Liver (tissue), 9 donors: ENCODE measurements around the gene FAM117A. TPM values are rescaled to one million over a fixed set of nuclear protein-coding genes. Genes with fewer than 3 reads are reported as not detected.

Experiments used
- DNase-seq: peaks from one replicate; pipeline ENCODE4 v3.0.0-alpha.2; 2017; ENCODE audit warnings: low spot score
- H3K27ac ChIP-seq, 2 donors: one replicate each; pipeline ENCODE4 v1.7.0; 2013; ENCODE audit warnings: inconsistent platforms in 2 of 2, low read length in 2 of 2, control low read depth in 1 of 2, low read depth in 1 of 2, mild to moderate bottlenecking in 1 of 2
- H3K27me3 ChIP-seq, 4 donors: one replicate each; pipeline versions ENCODE4 v1.6.1 to v1.7.0; 2013; ENCODE audit warnings: low read length in 3 of 4, inconsistent platforms in 1 of 4, mild to moderate bottlenecking in 1 of 4, moderate library complexity in 1 of 4; ENCODE audit not compliant: control insufficient read depth in 4 of 4, insufficient read depth in 4 of 4
- H3K36me3 ChIP-seq, 4 donors: one replicate each; pipeline versions ENCODE4 v1.6.1 to v1.7.0; 2013; ENCODE audit warnings: low read length in 3 of 4, mild to moderate bottlenecking in 3 of 4, low read depth in 1 of 4, moderate library complexity in 1 of 4; ENCODE audit not compliant: control insufficient read depth in 4 of 4, insufficient read depth in 3 of 4
- H3K4me1 ChIP-seq, 4 donors: one replicate each; pipeline versions ENCODE4 v1.6.1 to v1.7.0; 2013; ENCODE audit warnings: low read length in 3 of 4, mild to moderate bottlenecking in 3 of 4, moderate library complexity in 1 of 4; ENCODE audit not compliant: control insufficient read depth in 4 of 4, insufficient read depth in 4 of 4
- H3K4me3 ChIP-seq, 3 donors: one replicate each; pipeline versions ENCODE4 v1.6.1 to v1.7.0; 2013; ENCODE audit warnings: low read length in 3 of 3, control low read depth in 1 of 3, low read depth in 1 of 3, mild to moderate bottlenecking in 1 of 3
- H3K9ac ChIP-seq, 2 donors: one replicate each; pipeline ENCODE4 v1.7.0; 2013; ENCODE audit warnings: low read length in 2 of 2, mild to moderate bottlenecking in 2 of 2, moderate library complexity in 2 of 2, control low read depth in 1 of 2, low read depth in 1 of 2
- H3K9me3 ChIP-seq, 4 donors: one replicate each; pipeline versions ENCODE4 v1.6.1 to v1.7.0; 2013; ENCODE audit warnings: low read length in 3 of 4; ENCODE audit not compliant: control insufficient read depth in 4 of 4
- CTCF ChIP-seq: fragments of 150-350 bp; IDR thresholded peaks from 2 replicates; pipeline ENCODE4 v1.5.1; 2017; ENCODE audit warnings: improper control_type of control experiment, low read depth, low read length; ENCODE audit not compliant: missing input control
- EGR1 ChIP-seq, 2 donors: IDR thresholded peaks; 2 replicates each; pipeline ENCODE4 v1.6.1; 2016 to 2018; ENCODE audit warnings: antibody characterized with exemption in 2 of 2, low read depth in 2 of 2
- FOXA1 ChIP-seq: IDR thresholded peaks from 2 replicates; pipeline ENCODE4 v1.6.1; 2016; ENCODE audit warnings: antibody characterized with exemption
- FOXA2 ChIP-seq: IDR thresholded peaks from 2 replicates; pipeline ENCODE4 v1.6.1; 2016; ENCODE audit warnings: antibody characterized with exemption
- GABPA ChIP-seq, 2 donors: IDR thresholded peaks in 1 of 2; conservative IDR thresholded peaks in 1 of 2; 2 replicates each; pipeline ENCODE4 v1.6.1; 2016; ENCODE audit warnings: antibody characterized with exemption in 2 of 2, mild to moderate bottlenecking in 1 of 2, moderate library complexity in 1 of 2
- HNF4G ChIP-seq: IDR thresholded peaks from 2 replicates; pipeline ENCODE4 v1.6.1; 2016; ENCODE audit warnings: antibody characterized with exemption
- RAD21 ChIP-seq, 2 donors: IDR thresholded peaks; 2 replicates each; pipeline ENCODE4 v1.6.1; 2016; ENCODE audit warnings: antibody characterized with exemption in 2 of 2, mild to moderate bottlenecking in 2 of 2
- SP1 ChIP-seq: IDR thresholded peaks from 2 replicates; pipeline ENCODE4 v1.6.1; 2018; ENCODE audit warnings: antibody characterized with exemption, mild to moderate bottlenecking
- YY1 ChIP-seq: IDR thresholded peaks from 2 replicates; pipeline ENCODE4 v1.6.1; 2016; ENCODE audit warnings: antibody characterized with exemption, mild to moderate bottlenecking
- ZBTB33 ChIP-seq: IDR thresholded peaks from 2 replicates; pipeline ENCODE4 v1.6.1; 2016; ENCODE audit warnings: antibody characterized with exemption
- WGBS: extraction: QIAGEN DNeasy Blood & Tissue Kit; methylation state at CpG from one replicate; pipeline ENCODE4 v1.1.7; 2013; 5-methylcytosine and 5-hydroxymethylcytosine counted together
- polyA plus RNA-seq, 2 donors: library from polyadenylated mRNA; stranded (reverse) in 1 of 2; unstranded in 1 of 2; fragments of 200-250 nt in 1 of 2; fragments of >200 nt in 1 of 2; fragmentation: Nextera tagmentation in 1 of 2; extraction: Ambion mirVana in 1 of 2; gene quantifications; one replicate each; pipeline versions ENCODE4 v1.2.1 to v1.2.3, GENCODE V29; 2013 to 2015
- total RNA-seq, 2 donors: library from RNA; depleted of rRNA; stranded (reverse); fragments of >200 nt; gene quantifications; one replicate each; pipeline ENCODE4 v1.2.3, GENCODE V29; 2014
- TF ChIP-seq, protein P1 (sequence below): IDR thresholded peaks from 2 replicates; pipeline ENCODE4 v1.6.1; 2016; ENCODE audit warnings: antibody characterized with exemption, mild to moderate bottlenecking
- donor health status: healthy.
- donor health status: healthy.
- donor health status: healthy.
- donor health status: healthy.
- donor health status: healthy.

Gene FAM117A
- total and polyA plus RNA-seq, 4 donors = 4.5 to 39.3 (median 5.5) TPM

GRCh38 chr17:49703557-49704277, 60.2 kb downstream of the FAM117A start (continued):
- peak; percentile 71 for TF ChIP-seq CTCF
- no peak for TF ChIP-seq EGR1 (IDR thresholded peaks at IDR 0.05; ENCODE audit: low read depth in 2 of 2)
- TF ChIP-seq RAD21 (IDR thresholded peaks at IDR 0.05) = peak; percentile 84 to 92
- peak; percentile 20 for TF ChIP-seq FOXA2
- peak; percentile 86 for TF ChIP-seq SP1

DNA sequence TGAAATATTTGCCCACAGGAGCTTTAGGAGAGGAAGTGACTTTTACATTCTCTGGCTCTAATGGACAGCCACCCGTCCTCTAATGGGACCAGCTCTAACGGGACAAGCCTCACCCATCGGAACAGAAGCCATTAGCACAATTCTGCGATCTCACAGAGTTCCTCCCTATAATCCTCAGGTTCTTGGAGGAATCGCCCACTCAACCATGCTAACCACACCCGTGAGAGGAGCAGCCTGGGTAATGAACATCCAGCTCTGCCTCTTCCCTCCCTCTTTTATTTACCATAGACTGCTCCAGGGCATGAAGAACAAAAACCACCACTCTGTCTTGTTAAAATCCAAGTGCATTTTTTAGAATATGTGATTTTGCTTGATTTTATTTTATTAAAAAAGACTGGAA, 63.0 kb downstream of the FAM117A start:
- no peaks in the 10 kb centered on the region for H3K9me3 ChIP-seq
- TF ChIP-seq RAD21 (IDR thresholded peaks at IDR 0.05) = no peak
- TF ChIP-seq HNF4G = no peak
- TF ChIP-seq FOXA1 = no peak
- no peak for TF ChIP-seq YY1
- no peak for TF ChIP-seq GABPA (IDR thresholded peaks at IDR 0.05 in 1 of 2, conservative IDR thresholded peaks at IDR 0.05 in 1 of 2)
- no peak for TF ChIP-seq ZBTB33
- no peak for TF ChIP-seq FOXA2
- TF ChIP-seq EGR1 (IDR thresholded peaks at IDR 0.05; ENCODE audit: low read depth in 2 of 2) = no peak
- TF ChIP-seq, protein P1, sequence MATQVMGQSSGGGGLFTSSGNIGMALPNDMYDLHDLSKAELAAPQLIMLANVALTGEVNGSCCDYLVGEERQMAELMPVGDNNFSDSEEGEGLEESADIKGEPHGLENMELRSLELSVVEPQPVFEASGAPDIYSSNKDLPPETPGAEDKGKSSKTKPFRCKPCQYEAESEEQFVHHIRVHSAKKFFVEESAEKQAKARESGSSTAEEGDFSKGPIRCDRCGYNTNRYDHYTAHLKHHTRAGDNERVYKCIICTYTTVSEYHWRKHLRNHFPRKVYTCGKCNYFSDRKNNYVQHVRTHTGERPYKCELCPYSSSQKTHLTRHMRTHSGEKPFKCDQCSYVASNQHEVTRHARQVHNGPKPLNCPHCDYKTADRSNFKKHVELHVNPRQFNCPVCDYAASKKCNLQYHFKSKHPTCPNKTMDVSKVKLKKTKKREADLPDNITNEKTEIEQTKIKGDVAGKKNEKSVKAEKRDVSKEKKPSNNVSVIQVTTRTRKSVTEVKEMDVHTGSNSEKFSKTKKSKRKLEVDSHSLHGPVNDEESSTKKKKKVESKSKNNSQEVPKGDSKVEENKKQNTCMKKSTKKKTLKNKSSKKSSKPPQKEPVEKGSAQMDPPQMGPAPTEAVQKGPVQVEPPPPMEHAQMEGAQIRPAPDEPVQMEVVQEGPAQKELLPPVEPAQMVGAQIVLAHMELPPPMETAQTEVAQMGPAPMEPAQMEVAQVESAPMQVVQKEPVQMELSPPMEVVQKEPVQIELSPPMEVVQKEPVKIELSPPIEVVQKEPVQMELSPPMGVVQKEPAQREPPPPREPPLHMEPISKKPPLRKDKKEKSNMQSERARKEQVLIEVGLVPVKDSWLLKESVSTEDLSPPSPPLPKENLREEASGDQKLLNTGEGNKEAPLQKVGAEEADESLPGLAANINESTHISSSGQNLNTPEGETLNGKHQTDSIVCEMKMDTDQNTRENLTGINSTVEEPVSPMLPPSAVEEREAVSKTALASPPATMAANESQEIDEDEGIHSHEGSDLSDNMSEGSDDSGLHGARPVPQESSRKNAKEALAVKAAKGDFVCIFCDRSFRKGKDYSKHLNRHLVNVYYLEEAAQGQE = no peak
- H3K27me3 ChIP-seq = no peaks in the 10 kb centered on the region
- no peak overlapping the region for H3K27ac ChIP-seq
- peaks cover 15 to 63% (median 42%) of the 10 kb centered on the region in 4 donors for H3K36me3 ChIP-seq
- H3K4me1 ChIP-seq = peaks cover 3 to 19% (median 14%) of the 10 kb centered on the region in 4 donors
- no peak for DNase-seq
- no peak overlapping the region for H3K4me3 ChIP-seq
- H3K9ac ChIP-seq = no peak overlapping the region
- WGBS = 92% methylated on average over 6 of the region's 6 CpGs

GRCh38 chr17:49699966-49700575, 63.9 kb downstream of the FAM117A start:
- WGBS = 79% methylated on average over 8 of the region's 8 CpGs
- Histone ChIP-seq H3K27me3 (no peaks in the 10 kb centered on the region), H3K4me1 (peaks cover 3 to 15% (median 10%) of the 10 kb centered on the region in 4 donors), H3K36me3 (peaks cover 15 to 54% (median 39%) of the 10 kb centered on the region in 4 donors), H3K9me3 (no peaks in the 10 kb centered on the region), H3K9ac (no peak overlapping the region), H3K4me3 (no peak overlapping the region), H3K27ac (no peak overlapping the region)
- TF ChIP-seq HNF4G = no peak
- no peak for DNase-seq
